Stimulated activated CD4-positive, alpha-beta T cell treated with anti-CD3 and anti-CD28 coated beads, TNF-alpha, amount 100 ng/mL, for 1 hour (primary cell): ENCODE results near the gene KDR.

ENCODE experiments used
- DNase-seq, 3 donors: peaks; one replicate each; pipeline ENCODE4 v3.0.0-alpha.2; 2020; ENCODE audit warnings: low read depth in 3 of 3, low spot score in 1 of 3

KDR gene

GRCh38 chr4:55080174-55080865, 45.1 kb downstream of the KDR start:
- no peak for DNase-seq

- DNase-seq, result no peak
Observed at GRCh38 chr4:55079451-55080173, 45.8 kb downstream of the KDR start.

GRCh38 chr4:55078987-55079386, 46.4 kb downstream of the KDR start:
- no peak for DNase-seq

- DNase-seq, result no peak
Observed at GRCh38 chr4:55077577-55077976, 47.8 kb downstream of the KDR start.

GRCh38 chr4:55075823-55076716, 49.3 kb downstream of the KDR start:
- no peak for DNase-seq

GRCh38 chr4:55075376-55075775, 50.0 kb downstream of the KDR start:
- no peak for DNase-seq

- no peak for DNase-seq
Observed at GRCh38 chr4:55074386-55074785, 51.0 kb downstream of the KDR start.

- DNase-seq, result no peak
Observed at GRCh38 chr4:55071951-55072350, 53.4 kb downstream of the KDR start.

- no peak for DNase-seq
Observed at GRCh38 chr4:55069248-55069647, 56.1 kb downstream of the KDR start.

GRCh38 chr4:55068522-55068921, 56.9 kb downstream of the KDR start:
- no peak for DNase-seq

- DNase-seq, result no peak
Observed at GRCh38 chr4:55066018-55066417, 59.4 kb downstream of the KDR start.

- no peak for DNase-seq
Observed at GRCh38 chr4:55055529-55055928, 69.9 kb downstream of the KDR start.

- DNase-seq, result no peak
Observed at GRCh38 chr4:55051532-55051931, 73.9 kb downstream of the KDR start.

- no peak for DNase-seq
Observed at GRCh38 chr4:55050418-55050950, 74.9 kb downstream of the KDR start.

GRCh38 chr4:55038176-55038890, 87.1 kb downstream of the KDR start:
- DNase-seq, result no peak

GRCh38 chr4:55037728-55038127, 87.7 kb downstream of the KDR start:
- DNase-seq, result no peak

GRCh38 chr4:55036405-55036804, 89.0 kb downstream of the KDR start:
- DNase-seq, result no peak

GRCh38 chr4:55035892-55036291, 89.5 kb downstream of the KDR start:
- no peak for DNase-seq

- no peak for DNase-seq
Observed at GRCh38 chr4:55033296-55033695, 92.1 kb downstream of the KDR start.

- DNase-seq, result no peak
Observed at GRCh38 chr4:55032788-55033187, 92.6 kb downstream of the KDR start.

GRCh38 chr4:55032179-55032578, 93.2 kb downstream of the KDR start:
- no peak for DNase-seq
